Stomach (tissue), 9 donors: ENCODE results near the gene SNX5. TPM values are rescaled to one million over a fixed set of nuclear protein-coding genes. Genes with fewer than 3 reads are reported as not detected.

Source experiments
- DNase-seq, 2 donors: peaks; one replicate each; pipeline versions ENCODE4 v3.0.0 to v3.0.0-alpha.2; 2013 to 2019
- H3K27ac ChIP-seq, 5 donors: fragments of 200-600 bp in 4 of 5; sonication (generic) in 4 of 5; one replicate each; pipeline ENCODE4 v1.5.1; 2013 to 2019; ENCODE audit warnings: mild to moderate bottlenecking in 1 of 5, moderate library complexity in 1 of 5
- H3K27me3 ChIP-seq, 3 donors: fragments of 200-600 bp; sonication (generic); one replicate each; pipeline ENCODE4 v1.5.1; 2017 to 2019; ENCODE audit warnings: mixed run types in 1 of 3
- H3K36me3 ChIP-seq, 4 donors: fragments of 200-600 bp; sonication (generic); 1 replicate in 3 of 4; 2 replicates in 1 of 4; pipeline ENCODE4 v1.5.1; 2016 to 2019
- H3K4me1 ChIP-seq, 4 donors: fragments of 200-600 bp; sonication (generic); one replicate each; pipeline ENCODE4 v1.5.1; 2016 to 2019
- H3K4me3 ChIP-seq, 4 donors: fragments of 200-600 bp; sonication (generic) in 3 of 4; one replicate each; pipeline ENCODE4 v1.5.1; 2016 to 2019; ENCODE audit warnings: mild to moderate bottlenecking in 1 of 4
- H3K9me3 ChIP-seq, 4 donors: fragments of 200-600 bp; sonication (generic); one replicate each; pipeline ENCODE4 v1.5.1; 2016 to 2019
- CTCF ChIP-seq, 7 experiments: fragments of 450-650 bp in 4 of 7; fragments of 200-600 bp in 3 of 7; sonication (generic) in 3 of 7; IDR thresholded peaks; one replicate each; pipeline ENCODE4 v1.5.1; 2016 to 2019; ENCODE audit warnings: antibody characterized with exemption in 7 of 7, control low read depth in 2 of 7, mild to moderate bottlenecking in 1 of 7
- EP300 ChIP-seq: sonication (generic); formaldehyde crosslinking; IDR thresholded peaks from one replicate; pipeline ENCODE4 v1.6.1; 2017; ENCODE audit warnings: antibody characterized with exemption
- POLR2A ChIP-seq, 4 donors: fragments of 450-650 bp; IDR thresholded peaks; one replicate each; pipeline ENCODE4 v1.6.1; 2016; ENCODE audit warnings: antibody characterized with exemption in 4 of 4, control low read depth in 2 of 4, mild to moderate bottlenecking in 1 of 4, moderate library complexity in 1 of 4
- POLR2AphosphoS5 ChIP-seq, 3 donors: sonication (generic); formaldehyde crosslinking; IDR thresholded peaks; one replicate each; pipeline ENCODE4 v1.6.1; 2016; ENCODE audit warnings: antibody characterized with exemption in 3 of 3
- WGBS, 5 donors: extraction: QIAGEN DNeasy Blood & Tissue Kit in 3 of 5; methylation state at CpG; one replicate each; pipeline versions ENCODE4 v1.1.5 to v1.1.7; 2013 to 2018; 5-methylcytosine and 5-hydroxymethylcytosine counted together
- intact Hi-C: fragments of 100-400 bp; cut with DNase I; formaldehyde crosslinking; loops from one replicate; pipeline ENCODE4 v1.15.1; 2023; ENCODE audit warnings: low total_unique reads
- polyA plus RNA-seq, 3 donors: library from polyadenylated mRNA; stranded (reverse); fragments of 200-250 nt; gene quantifications; one replicate each; pipeline ENCODE4 v1.2.3, GENCODE V29; 2013
- total RNA-seq, 5 donors: library from RNA; depleted of rRNA; stranded (reverse); fragments of >200 nt; gene quantifications; one replicate each; pipeline versions ENCODE4 v1.1.0 to v1.2.3, GENCODE V29; 2014 to 2016
- donor health status: healthy with polysubstance abuse.
- donor health status: Bipolar disorder and iron deficiency.
- donor health status: healthy.

Gene SNX5
- total and polyA plus RNA-seq, 8 donors = 47.3 to 202 (median 103) TPM

- Histone ChIP-seq H3K4me1 (peaks cover 62 to 95% (median 79%) of the 10 kb centered on the region in 4 donors), H3K27me3 (no peaks in the 10 kb centered on the region), H3K9me3 (no peaks in the 10 kb centered on the region), H3K27ac (peak overlapping the region; percentile 60 to 75 (median 65)), H3K4me3 (no peak overlapping the region), H3K36me3 (peaks cover 19 to 37% (median 27%) of the 10 kb centered on the region in 4 donors)
- DNase-seq = peak in 1 of 2 donors; percentile 60
- intact Hi-C loops = no loop called here
- WGBS, 5 donors = 19 to 28% (median 25%) methylated on average over 5 of the region's 5 CpGs
- no peak for TF ChIP-seq POLR2A (IDR thresholded peaks at IDR 0.05)
- TF ChIP-seq EP300 = no peak
- no peak for TF ChIP-seq POLR2AphosphoS5 (IDR thresholded peaks at IDR 0.05)
- peak in 1 of 7 experiments; percentile 9 for TF ChIP-seq CTCF (IDR thresholded peaks at IDR 0.05)
Measured at GRCh38 chr20:17958373-17959256, 10.0 kb downstream of the SNX5 start.

DNA sequence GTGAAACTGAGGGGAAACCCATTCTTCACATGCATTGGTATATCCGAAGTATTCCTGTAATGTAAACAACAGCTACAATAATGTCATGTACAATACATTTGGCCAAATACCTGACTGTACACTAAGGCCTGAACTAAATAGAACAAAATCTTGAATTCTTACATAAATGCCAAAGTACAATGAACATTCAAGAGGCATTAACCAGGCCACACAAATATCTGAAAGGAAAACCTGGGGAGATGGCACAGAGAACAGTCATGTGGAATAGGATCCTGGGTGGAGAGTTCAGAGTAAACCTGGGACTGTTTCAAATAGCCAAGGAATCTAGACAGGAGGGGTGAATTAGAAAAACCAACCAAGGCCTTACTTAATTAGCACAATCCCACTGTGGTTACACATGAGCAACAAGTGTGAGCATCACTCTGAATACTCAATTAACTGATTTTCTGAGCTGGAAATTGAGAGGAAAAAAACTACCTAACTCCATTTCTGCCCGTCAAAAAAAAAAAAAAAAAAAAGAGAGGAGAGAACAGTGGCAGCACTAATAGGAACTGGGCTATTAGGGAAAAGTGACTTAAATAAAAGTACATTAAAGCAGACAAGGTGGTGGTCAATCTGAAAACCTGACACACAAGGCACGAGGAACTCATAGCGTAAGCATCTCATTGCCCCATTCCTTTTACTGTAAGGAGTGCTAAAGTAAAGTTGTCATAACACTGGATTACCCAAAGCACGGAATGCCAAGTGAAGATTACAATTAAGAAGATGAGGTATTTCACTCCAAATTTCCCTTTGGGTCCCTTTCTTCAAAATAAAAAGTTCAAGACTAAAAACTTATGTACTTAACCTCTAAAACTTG lies 10.9 kb downstream of the SNX5 start:
- Histone ChIP-seq H3K9me3 (no peaks in the 10 kb centered on the region), H3K27ac (peak overlapping the region in 4 of 5 donors; percentile 63 to 75 (median 68)), H3K4me1 (peaks cover 54 to 87% (median 70%) of the 10 kb centered on the region in 4 donors), H3K36me3 (peaks cover 27 to 42% (median 36%) of the 10 kb centered on the region in 4 donors), H3K27me3 (no peaks in the 10 kb centered on the region), H3K4me3 (no peak overlapping the region)
- intact Hi-C loops = no loop called here
- TF ChIP-seq CTCF (IDR thresholded peaks at IDR 0.05) (no peak), POLR2AphosphoS5 (IDR thresholded peaks at IDR 0.05) (peak in 1 of 3 donors; percentile 41)
- 41 to 59% (median 44%) methylated on average over 5 of the region's 5 CpGs for WGBS, 5 donors
- DNase-seq = no peak

GRCh38 chr20:17956099-17956685 lies 12.4 kb downstream of the SNX5 start:
- H3K36me3 ChIP-seq = peaks cover 28 to 57% (median 51%) of the 10 kb centered on the region in 4 donors
- H3K4me1 ChIP-seq = peaks cover 40 to 71% (median 55%) of the 10 kb centered on the region in 4 donors
- WGBS, 5 donors = 79 to 88% (median 80%) methylated on average over 8 of the region's 8 CpGs
- no peaks in the 10 kb centered on the region for H3K9me3 ChIP-seq
- no peak for TF ChIP-seq POLR2A (IDR thresholded peaks at IDR 0.05)
- no peak for TF ChIP-seq CTCF (IDR thresholded peaks at IDR 0.05)
- no peak for TF ChIP-seq POLR2AphosphoS5 (IDR thresholded peaks at IDR 0.05)
- TF ChIP-seq EP300 = no peak
- H3K27me3 ChIP-seq = no peaks in the 10 kb centered on the region
- H3K4me3 ChIP-seq = no peak overlapping the region
- intact Hi-C loops = no loop called here
- H3K27ac ChIP-seq = peak overlapping the region in 2 of 5 donors; percentile 14 to 39
- DNase-seq = no peak

GRCh38 chr20:17955302-17955701 lies 13.3 kb downstream of the SNX5 start:
- no peaks in the 10 kb centered on the region for H3K27me3 ChIP-seq
- H3K27ac ChIP-seq = peak overlapping the region in 2 of 5 donors; percentile 14 to 39
- peaks cover 35 to 66% (median 60%) of the 10 kb centered on the region in 4 donors for H3K36me3 ChIP-seq
- no peaks in the 10 kb centered on the region for H3K9me3 ChIP-seq
- intact Hi-C loops = no loop called here
- H3K4me1 ChIP-seq = peaks cover 33 to 62% (median 46%) of the 10 kb centered on the region in 4 donors
- TF ChIP-seq CTCF (IDR thresholded peaks at IDR 0.05) (no peak), EP300 (no peak), POLR2A (IDR thresholded peaks at IDR 0.05) (no peak), POLR2AphosphoS5 (IDR thresholded peaks at IDR 0.05) (no peak)
- H3K4me3 ChIP-seq = no peak overlapping the region
- no peak for DNase-seq
- 26 to 40% (median 35%) methylated on average over 3 of the region's 3 CpGs for WGBS, 5 donors
